ENCODE results near the gene TCF7L2.

TCF7L2 gene

DNA sequence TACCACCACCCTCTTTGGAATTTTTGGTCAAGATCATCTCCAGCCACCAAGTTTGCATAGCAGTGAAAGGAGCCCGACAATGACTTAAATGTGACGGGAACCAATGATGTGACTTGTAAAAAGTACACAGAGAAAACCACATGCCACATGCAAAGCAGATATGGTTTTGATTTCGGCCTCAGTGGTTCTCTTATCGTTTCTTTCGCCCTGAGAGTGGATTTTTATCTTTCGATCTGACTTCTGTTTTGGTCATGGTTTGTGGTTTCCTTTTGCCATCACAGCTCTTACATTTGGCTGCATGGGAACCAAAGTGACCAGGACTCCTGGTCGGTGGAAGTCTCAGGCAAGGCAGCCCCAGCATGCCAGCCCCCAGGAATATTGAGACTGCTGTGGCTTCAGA is 31.5 kb downstream of the TCF7L2 start:
- no peak for DNase-seq (ENCODE audit: extremely low read depth, low read depth)

GRCh38 chr10:112983444-112984056 is 33.5 kb downstream of the TCF7L2 start:
- H3K4me3 ChIP-seq (replicated peaks; ENCODE audit: low read depth, low read length): no peak overlapping the region
- no peak for TF ChIP-seq CTCF (IDR thresholded peaks at IDR 0.05; ENCODE audit: low read depth, low read length, missing control alignments)
- no peak for DNase-seq (ENCODE audit: extremely low read depth, low read depth)

More for the DNA sequence above, 31.5 kb downstream of the TCF7L2 start:
- H3K4me3 ChIP-seq (replicated peaks; ENCODE audit: low read depth, low read length): no peak overlapping the region
- TF ChIP-seq CTCF (IDR thresholded peaks at IDR 0.05; ENCODE audit: low read depth, low read length, missing control alignments): no peak

GRCh38 chr10:112984756-112985155 is 34.7 kb downstream of the TCF7L2 start:
- DNase-seq (ENCODE audit: extremely low read depth, low read depth): no peak
- H3K4me3 ChIP-seq (replicated peaks; ENCODE audit: low read depth, low read length): no peak overlapping the region
- no peak for TF ChIP-seq CTCF (IDR thresholded peaks at IDR 0.05; ENCODE audit: low read depth, low read length, missing control alignments)

DNA sequence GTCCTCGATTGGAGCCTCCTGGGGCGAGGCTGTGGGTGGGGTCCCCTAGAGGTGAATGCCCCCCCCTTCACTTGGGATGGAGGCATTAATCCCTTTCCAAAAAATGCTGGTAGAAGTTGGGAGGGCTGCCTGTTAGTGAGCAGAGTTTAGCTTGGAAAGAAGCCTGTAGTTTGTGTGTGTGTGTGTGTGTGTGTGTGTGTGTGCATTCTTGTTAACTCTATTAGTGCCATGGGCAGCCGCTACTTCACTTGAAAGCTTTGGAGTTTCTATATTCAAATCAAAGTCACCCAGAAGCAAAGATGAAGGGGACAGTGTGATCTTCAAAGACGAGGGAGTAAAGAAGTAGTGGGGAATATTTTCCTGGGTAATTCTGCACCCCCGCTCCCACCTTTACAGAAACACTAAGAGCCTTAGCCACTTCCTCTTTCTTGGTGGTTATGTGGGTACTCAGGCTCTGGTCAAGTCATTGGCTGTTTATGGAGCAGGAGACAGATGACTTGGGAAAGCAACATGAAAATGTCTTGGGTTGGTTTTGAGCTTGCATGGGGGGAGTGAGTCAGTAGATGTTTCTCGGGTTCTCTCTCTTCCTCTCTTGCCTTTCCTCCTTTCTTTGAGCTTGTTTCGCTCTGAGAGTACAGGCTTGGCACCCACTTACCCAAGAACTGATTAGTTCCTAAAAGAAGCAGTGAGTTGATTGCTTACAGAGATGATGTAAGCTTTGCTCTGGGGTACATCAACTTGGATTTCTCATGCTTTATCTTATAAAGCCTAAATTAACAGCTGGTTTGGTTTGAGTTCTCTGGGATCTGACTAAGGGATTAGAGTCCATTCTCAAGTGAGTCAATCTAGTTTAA is 35.9 kb downstream of the TCF7L2 start:
- H3K4me3 ChIP-seq (replicated peaks; ENCODE audit: low read depth, low read length): no peak overlapping the region
- no peak for TF ChIP-seq CTCF (IDR thresholded peaks at IDR 0.05; ENCODE audit: low read depth, low read length, missing control alignments)
- DNase-seq (ENCODE audit: extremely low read depth, low read depth): no peak

DNA sequence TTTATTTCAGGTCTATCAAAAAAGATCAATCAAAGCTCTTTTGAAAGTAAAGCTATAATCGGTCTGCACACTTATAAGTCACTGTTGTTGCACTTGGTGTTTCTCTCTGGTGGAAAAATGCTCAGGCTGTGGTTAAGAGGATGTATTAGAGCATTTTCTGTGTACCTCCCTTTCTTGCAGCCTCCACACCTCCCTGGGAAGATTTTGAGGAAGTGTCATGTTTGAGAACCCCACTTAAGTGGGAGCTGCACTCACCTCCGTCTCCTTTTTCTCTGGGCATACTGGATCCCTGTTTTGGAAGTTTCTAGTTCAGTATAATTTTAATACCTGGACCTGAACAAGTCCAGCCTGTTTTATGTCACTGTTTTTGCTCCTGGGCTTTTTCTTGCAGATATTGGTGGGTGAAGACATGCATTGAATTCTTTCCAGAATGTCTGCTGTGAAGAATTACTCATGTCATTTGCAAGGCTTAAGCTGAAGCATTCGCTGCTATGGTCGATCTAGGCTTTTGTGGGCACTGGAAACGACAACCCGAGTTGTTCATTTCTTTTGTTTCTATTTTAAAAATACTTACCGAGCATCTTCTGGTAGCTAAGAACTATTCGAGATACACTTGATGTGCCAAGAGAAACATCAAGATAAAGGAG is 36.6 kb downstream of the TCF7L2 start:
- H3K4me3 ChIP-seq (replicated peaks; ENCODE audit: low read depth, low read length): no peak overlapping the region
- TF ChIP-seq CTCF (IDR thresholded peaks at IDR 0.05; ENCODE audit: low read depth, low read length, missing control alignments): no peak
- no peak for DNase-seq (ENCODE audit: extremely low read depth, low read depth)

GRCh38 chr10:112988839-112989406 is 38.9 kb downstream of the TCF7L2 start:
- no peak for DNase-seq (ENCODE audit: extremely low read depth, low read depth)
- no peak overlapping the region for H3K4me3 ChIP-seq (replicated peaks; ENCODE audit: low read depth, low read length)
- no peak for TF ChIP-seq CTCF (IDR thresholded peaks at IDR 0.05; ENCODE audit: low read depth, low read length, missing control alignments)

Data from HFF-Myc (cell line).